GM12801 (cell line): ENCODE results near the gene CENPT.

Source experiments
- CTCF ChIP-seq: IDR thresholded peaks from one replicate; pipeline ENCODE4 v1.5.1; 2011; ENCODE audit warnings: control low read depth; ENCODE audit not compliant: insufficient read length; ENCODE audit errors: extremely low read depth

Gene CENPT

GRCh38 chr16:67864594-67864993 lies 17.1 kb upstream of the CENPT start:
- no peak for TF ChIP-seq CTCF

GRCh38 chr16:67862623-67863583 lies 15.4 kb upstream of the CENPT start:
- no peak for TF ChIP-seq CTCF

- TF ChIP-seq CTCF, result no peak
These were observed 14.4 kb upstream of the CENPT start for GRCh38 chr16:67861877-67862276.

- TF ChIP-seq CTCF, result no peak
These were observed 13.3 kb upstream of the CENPT start for GRCh38 chr16:67860589-67861398.

GRCh38 chr16:67858500-67858899 lies 11.0 kb upstream of the CENPT start:
- TF ChIP-seq CTCF, result no peak

GRCh38 chr16:67857547-67858233 lies 10.2 kb upstream of the CENPT start:
- no peak for TF ChIP-seq CTCF
